Measurements from ENCODE around the gene VSTM5.

VSTM5 gene

GRCh38 chr11:93840180-93840579 is 10.2 kb downstream of the VSTM5 start:
- H3K27ac ChIP-seq (replicated peaks), result no peak overlapping the region
- H3K4me3 ChIP-seq (replicated peaks; ENCODE audit: insufficient read depth, low read length), result no peak overlapping the region
- no peaks in the 10 kb centered on the region for H3K27me3 ChIP-seq (ENCODE audit: insufficient read depth, poor library complexity, severe bottlenecking)
- no peak for TF ChIP-seq SPI1 (IDR thresholded peaks at IDR 0.05; ENCODE audit: borderline replicate concordance, low read depth)
- DNase-seq (ENCODE audit: low read depth in 1 of 2, low spot score in 1 of 2), result no peak

GRCh38 chr11:93838967-93839366 is 11.5 kb downstream of the VSTM5 start:
- H3K27ac ChIP-seq (replicated peaks), result no peak overlapping the region
- no peaks in the 10 kb centered on the region for H3K27me3 ChIP-seq (ENCODE audit: insufficient read depth, poor library complexity, severe bottlenecking)
- TF ChIP-seq POLR2AphosphoS5 (IDR thresholded peaks at IDR 0.05; ENCODE audit: low read depth) (no peak), CTCF (IDR thresholded peaks at IDR 0.05; ENCODE audit: insufficient read depth, low read length) (no peak), GABPA (IDR thresholded peaks at IDR 0.05; ENCODE audit: low read depth) (no peak), REST (IDR thresholded peaks at IDR 0.05; ENCODE audit: insufficient replicate concordance, low read depth) (no peak), SPI1 (IDR thresholded peaks at IDR 0.05; ENCODE audit: borderline replicate concordance, low read depth) (no peak)
- no peak overlapping the region for H3K4me3 ChIP-seq (replicated peaks; ENCODE audit: insufficient read depth, low read length)
- no peak for DNase-seq (ENCODE audit: low read depth in 1 of 2, low spot score in 1 of 2)

GRCh38 chr11:93832780-93833179 is 17.6 kb downstream of the VSTM5 start:
- Histone ChIP-seq H3K4me3 (replicated peaks; ENCODE audit: insufficient read depth, low read length) (no peak overlapping the region), H3K27me3 (ENCODE audit: insufficient read depth, poor library complexity, severe bottlenecking) (no peaks in the 10 kb centered on the region), H3K27ac (replicated peaks) (no peak overlapping the region)
- no peak for DNase-seq (ENCODE audit: low read depth in 1 of 2, low spot score in 1 of 2)
- TF ChIP-seq SPI1 (IDR thresholded peaks at IDR 0.05; ENCODE audit: borderline replicate concordance, low read depth) (peak; percentile 32; the same call in 1 of the 2 replicates), CTCF (IDR thresholded peaks at IDR 0.05; ENCODE audit: insufficient read depth, low read length) (no peak), POLR2AphosphoS5 (IDR thresholded peaks at IDR 0.05; ENCODE audit: low read depth) (no peak)

GRCh38 chr11:93831343-93832127 is 18.9 kb downstream of the VSTM5 start:
- no peak for DNase-seq (ENCODE audit: low read depth in 1 of 2, low spot score in 1 of 2)
- H3K27ac ChIP-seq (replicated peaks), result no peak overlapping the region
- no peak overlapping the region for H3K4me3 ChIP-seq (replicated peaks; ENCODE audit: insufficient read depth, low read length)
- no peaks in the 10 kb centered on the region for H3K27me3 ChIP-seq (ENCODE audit: insufficient read depth, poor library complexity, severe bottlenecking)
- TF ChIP-seq GABPA (IDR thresholded peaks at IDR 0.05; ENCODE audit: low read depth) (no peak), SPI1 (IDR thresholded peaks at IDR 0.05; ENCODE audit: borderline replicate concordance, low read depth) (no peak), CTCF (IDR thresholded peaks at IDR 0.05; ENCODE audit: insufficient read depth, low read length) (no peak), REST (IDR thresholded peaks at IDR 0.05; ENCODE audit: insufficient replicate concordance, low read depth) (no peak), POLR2AphosphoS5 (IDR thresholded peaks at IDR 0.05; ENCODE audit: low read depth) (no peak)

Data from HL-60 (cell line).